Stimulated activated CD4-positive, alpha-beta T cell treated with anti-CD3 and anti-CD28 coated beads, Interleukin-1b, Interleukin-23, amount 100 ng/mL, for 24 hours (primary cell): ENCODE data around the gene EBF4.

ENCODE experiments used
- DNase-seq, 4 experiments: peaks; one replicate each; pipeline ENCODE4 v3.0.0-alpha.2; 2020; ENCODE audit warnings: low read depth in 4 of 4, low spot score in 1 of 4

The EBF4 gene

GRCh38 chr20:2741881-2742280 lies 49.3 kb downstream of the EBF4 start:
- no peak for DNase-seq

GRCh38 chr20:2742431-2742830 lies 49.9 kb downstream of the EBF4 start:
- DNase-seq = no peak

- peak; percentile 35 to 59 (median 54) for DNase-seq
Observed at GRCh38 chr20:2742934-2743559, 50.5 kb downstream of the EBF4 start.

- DNase-seq = no peak
Observed at GRCh38 chr20:2745060-2745910, 52.7 kb downstream of the EBF4 start.

- DNase-seq = no peak
Observed at GRCh38 chr20:2745936-2746635, 53.5 kb downstream of the EBF4 start.

GRCh38 chr20:2746636-2747265 lies 54.2 kb downstream of the EBF4 start:
- no peak for DNase-seq

GRCh38 chr20:2747676-2748235 lies 55.2 kb downstream of the EBF4 start:
- no peak for DNase-seq

- DNase-seq = no peak
Observed at GRCh38 chr20:2748551-2749342, 56.2 kb downstream of the EBF4 start.

- no peak for DNase-seq
Observed at GRCh38 chr20:2749343-2749950, 56.9 kb downstream of the EBF4 start.

- no peak for DNase-seq
Observed at GRCh38 chr20:2749951-2750490, 57.4 kb downstream of the EBF4 start.

GRCh38 chr20:2750491-2751251 lies 58.1 kb downstream of the EBF4 start:
- DNase-seq = no peak

GRCh38 chr20:2751347-2751877 lies 58.8 kb downstream of the EBF4 start:
- DNase-seq = no peak

- peak in 2 of 4 experiments; percentile 36 to 39 for DNase-seq
Observed at GRCh38 chr20:2751878-2752566, 59.4 kb downstream of the EBF4 start.

GRCh38 chr20:2752567-2753460 lies 60.2 kb downstream of the EBF4 start:
- DNase-seq = peak in 1 of 4 experiments; percentile 28

GRCh38 chr20:2753461-2754040 lies 61.0 kb downstream of the EBF4 start:
- DNase-seq = no peak

- no peak for DNase-seq
Observed at GRCh38 chr20:2754424-2754823, 61.8 kb downstream of the EBF4 start.
